WTC11 (cell line): ENCODE measurements around the gene CDH12. TPM values are rescaled to one million over a fixed set of nuclear protein-coding genes. Genes with fewer than 3 reads are reported as not detected.
"Not testable (repeated sequence)": the region's sequence is repeated elsewhere in the genome, so short reads cannot be mapped to it uniquely, and the experiment has no call there.

ENCODE experiments used
- ATAC-seq: fragments of 200-7000 bp; cut with Tn5 transposase; 2 replicates; pipeline ENCODE4 v1.10.0; 2021; ENCODE audit warnings: mild to moderate bottlenecking, moderate library complexity
- CTCF ChIA-PET: fragments of 300-600 bp; sonication (Branson Sonifier 250); formaldehyde crosslinking; loops from one replicate; lab custom pipeline; 2021; ENCODE audit warnings: antibody characterized with exemption; lab: Charles Lee
- POLR2A ChIA-PET: fragments of 350-600 bp; sonication (Branson Sonifier 250); formaldehyde crosslinking; loops from one replicate; lab custom pipeline; 2021; ENCODE audit warnings: antibody characterized with exemption; lab: Charles Lee
- DNase-seq: peaks from one replicate; pipeline ENCODE4 v3.0.0; 2021; ENCODE audit warnings: low spot score
- H3K27ac Mint-ChIP-seq: 2 replicates; pipeline ENCODE4 v1.8.0; 2021; ENCODE audit warnings: mixed read lengths
- H3K27me3 Mint-ChIP-seq: 2 replicates; pipeline ENCODE4 v1.8.0; 2021; ENCODE audit warnings: low read depth, mild to moderate bottlenecking, moderate library complexity, mixed read lengths
- H3K36me3 Mint-ChIP-seq: 2 replicates; pipeline ENCODE4 v1.8.0; 2021; ENCODE audit warnings: mixed read lengths
- H3K4me1 Mint-ChIP-seq: 2 replicates; pipeline ENCODE4 v1.8.0; 2022; ENCODE audit warnings: mixed read lengths
- H3K4me3 Mint-ChIP-seq: 2 replicates; pipeline ENCODE4 v1.8.0; 2021; ENCODE audit warnings: mild to moderate bottlenecking, moderate library complexity, mixed read lengths
- H3K9me3 Mint-ChIP-seq: 2 replicates; pipeline ENCODE4 v1.8.0; 2021; ENCODE audit warnings: mixed read lengths
- ESRRA ChIP-seq: sonication (generic); formaldehyde crosslinking; IDR thresholded peaks from 2 replicates; pipeline ENCODE4 v1.8.1; 2022; ENCODE audit warnings: mild to moderate bottlenecking, missing genetic modification reagents, borderline replicate concordance
- FOXJ3 ChIP-seq: sonication (generic); formaldehyde crosslinking; IDR thresholded peaks from 2 replicates; pipeline ENCODE4 v1.9.0; 2021; ENCODE audit warnings: missing genetic modification reagents, mild to moderate bottlenecking, borderline replicate concordance
- GRHL2 ChIP-seq: fragments of 250-450 bp; sonication (Bioruptor Pico); IDR thresholded peaks from 2 replicates; pipeline ENCODE4 v1.8.0; 2022; ENCODE audit warnings: mild to moderate bottlenecking, moderate library complexity; ENCODE audit not compliant: insufficient replicate concordance, severe bottlenecking
- GTF2I ChIP-seq: fragments of 250-450 bp; sonication (Bioruptor Pico); conservative IDR thresholded peaks from 2 replicates; pipeline ENCODE4 v1.4.0; 2021; ENCODE audit warnings: mild to moderate bottlenecking
- IRF2 ChIP-seq: sonication (generic); formaldehyde crosslinking; IDR thresholded peaks from 2 replicates; pipeline ENCODE4 v1.8.0; 2022; ENCODE audit warnings: low read depth, missing genetic modification reagents, borderline replicate concordance
- KAT7 ChIP-seq: sonication (generic); formaldehyde crosslinking; IDR thresholded peaks from 2 replicates; pipeline ENCODE4 v1.8.1; 2023; ENCODE audit warnings: missing genetic modification reagents, mild to moderate bottlenecking, borderline replicate concordance
- OVOL2 ChIP-seq: fragments of 250-450 bp; sonication (Bioruptor Pico); IDR thresholded peaks from 2 replicates; pipeline ENCODE4 v1.9.0; 2021; ENCODE audit warnings: mild to moderate bottlenecking, borderline replicate concordance
- RELA ChIP-seq: sonication (generic); formaldehyde crosslinking; IDR thresholded peaks from 2 replicates; pipeline ENCODE4 v1.8.1; 2022; ENCODE audit warnings: missing genetic modification reagents, mild to moderate bottlenecking, borderline replicate concordance
- ZNF121 ChIP-seq: sonication (generic); formaldehyde crosslinking; IDR thresholded peaks from 2 replicates; pipeline ENCODE4 v1.8.0; 2023; ENCODE audit warnings: missing genetic modification reagents
- ZNF232 ChIP-seq: sonication (generic); formaldehyde crosslinking; IDR thresholded peaks from 2 replicates; pipeline ENCODE4 v1.8.0; 2022; ENCODE audit warnings: mild to moderate bottlenecking, missing genetic modification reagents
- ZNF396 ChIP-seq: fragments of 250-450 bp; sonication (Bioruptor Pico); IDR thresholded peaks from 2 replicates; pipeline ENCODE4 v1.8.0; 2021; ENCODE audit warnings: mild to moderate bottlenecking, moderate library complexity, borderline replicate concordance
- total RNA-seq: library from RNA; stranded (reverse); gene quantifications from 3 replicates; pipeline ENCODE4 v1.2.3, GENCODE V29; 2021
- TF ChIP-seq, protein P1 (sequence below): fragments of 250-450 bp; sonication (Bioruptor Pico); IDR thresholded peaks from 2 replicates; pipeline ENCODE4 v1.9.0; 2021; ENCODE audit warnings: mild to moderate bottlenecking, borderline replicate concordance
- TF ChIP-seq, protein P2 (sequence below): sonication (generic); formaldehyde crosslinking; IDR thresholded peaks from 2 replicates; pipeline ENCODE4 v1.8.1; 2023; ENCODE audit warnings: mild to moderate bottlenecking, missing genetic modification reagents, moderate library complexity
- TF ChIP-seq, protein P3 (sequence below): fragments of 250-450 bp; sonication (Bioruptor Pico); IDR thresholded peaks from 2 replicates; pipeline ENCODE4 v1.9.0; 2021; ENCODE audit warnings: moderate library complexity, mild to moderate bottlenecking, inconsistent platforms, borderline replicate concordance
- TF ChIP-seq, protein P4 (sequence below): sonication (generic); formaldehyde crosslinking; conservative IDR thresholded peaks from 2 replicates; pipeline ENCODE4 v1.8.1; 2023; ENCODE audit warnings: mild to moderate bottlenecking, low read depth, missing genetic modification reagents, moderate library complexity
- TF ChIP-seq, protein P5 (sequence below): sonication (generic); formaldehyde crosslinking; IDR thresholded peaks from 2 replicates; pipeline ENCODE4 v1.8.1; 2023; ENCODE audit warnings: mild to moderate bottlenecking, missing genetic modification reagents
- TF ChIP-seq, protein P6 (sequence below): sonication (generic); formaldehyde crosslinking; IDR thresholded peaks from 2 replicates; pipeline ENCODE4 v1.8.1; 2023; ENCODE audit warnings: mild to moderate bottlenecking, moderate library complexity, missing genetic modification reagents
- TF ChIP-seq, protein P7 (sequence below): sonication (generic); formaldehyde crosslinking; conservative IDR thresholded peaks from 2 replicates; pipeline ENCODE4 v1.8.1; 2022; ENCODE audit warnings: mild to moderate bottlenecking, missing genetic modification reagents
- TF ChIP-seq, protein P8 (sequence below): sonication (generic); formaldehyde crosslinking; IDR thresholded peaks from 2 replicates; pipeline ENCODE4 v1.8.0; 2022; ENCODE audit warnings: mild to moderate bottlenecking, missing genetic modification reagents

Gene CDH12
- total RNA-seq, 1 experiment from 2014 or later: not detected

DNA sequence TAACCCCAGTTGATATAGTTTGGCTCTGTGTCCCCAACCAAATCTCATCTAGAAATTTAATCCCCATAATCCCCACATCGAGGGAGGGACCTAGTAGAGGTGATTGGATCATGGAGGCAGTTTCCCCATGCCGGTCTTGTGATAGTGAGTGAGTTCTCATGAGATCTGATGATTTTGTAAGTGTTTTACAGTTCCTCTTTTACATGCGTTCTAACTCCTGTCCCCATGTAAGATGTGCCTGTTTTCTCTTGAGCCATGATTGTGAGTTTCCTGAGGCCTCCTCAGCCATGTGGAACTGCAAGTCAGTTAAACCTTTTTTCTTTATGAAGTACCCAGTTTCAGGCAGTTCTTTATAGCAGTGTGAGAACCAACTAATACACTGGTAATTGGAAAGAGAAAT lies 73.6 kb downstream of the CDH12 start (continued):
- TF ChIP-seq, protein P1, sequence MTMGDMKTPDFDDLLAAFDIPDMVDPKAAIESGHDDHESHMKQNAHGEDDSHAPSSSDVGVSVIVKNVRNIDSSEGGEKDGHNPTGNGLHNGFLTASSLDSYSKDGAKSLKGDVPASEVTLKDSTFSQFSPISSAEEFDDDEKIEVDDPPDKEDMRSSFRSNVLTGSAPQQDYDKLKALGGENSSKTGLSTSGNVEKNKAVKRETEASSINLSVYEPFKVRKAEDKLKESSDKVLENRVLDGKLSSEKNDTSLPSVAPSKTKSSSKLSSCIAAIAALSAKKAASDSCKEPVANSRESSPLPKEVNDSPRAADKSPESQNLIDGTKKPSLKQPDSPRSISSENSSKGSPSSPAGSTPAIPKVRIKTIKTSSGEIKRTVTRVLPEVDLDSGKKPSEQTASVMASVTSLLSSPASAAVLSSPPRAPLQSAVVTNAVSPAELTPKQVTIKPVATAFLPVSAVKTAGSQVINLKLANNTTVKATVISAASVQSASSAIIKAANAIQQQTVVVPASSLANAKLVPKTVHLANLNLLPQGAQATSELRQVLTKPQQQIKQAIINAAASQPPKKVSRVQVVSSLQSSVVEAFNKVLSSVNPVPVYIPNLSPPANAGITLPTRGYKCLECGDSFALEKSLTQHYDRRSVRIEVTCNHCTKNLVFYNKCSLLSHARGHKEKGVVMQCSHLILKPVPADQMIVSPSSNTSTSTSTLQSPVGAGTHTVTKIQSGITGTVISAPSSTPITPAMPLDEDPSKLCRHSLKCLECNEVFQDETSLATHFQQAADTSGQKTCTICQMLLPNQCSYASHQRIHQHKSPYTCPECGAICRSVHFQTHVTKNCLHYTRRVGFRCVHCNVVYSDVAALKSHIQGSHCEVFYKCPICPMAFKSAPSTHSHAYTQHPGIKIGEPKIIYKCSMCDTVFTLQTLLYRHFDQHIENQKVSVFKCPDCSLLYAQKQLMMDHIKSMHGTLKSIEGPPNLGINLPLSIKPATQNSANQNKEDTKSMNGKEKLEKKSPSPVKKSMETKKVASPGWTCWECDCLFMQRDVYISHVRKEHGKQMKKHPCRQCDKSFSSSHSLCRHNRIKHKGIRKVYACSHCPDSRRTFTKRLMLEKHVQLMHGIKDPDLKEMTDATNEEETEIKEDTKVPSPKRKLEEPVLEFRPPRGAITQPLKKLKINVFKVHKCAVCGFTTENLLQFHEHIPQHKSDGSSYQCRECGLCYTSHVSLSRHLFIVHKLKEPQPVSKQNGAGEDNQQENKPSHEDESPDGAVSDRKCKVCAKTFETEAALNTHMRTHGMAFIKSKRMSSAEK (CRISPR knock-in tag): no peak
- TF ChIP-seq OVOL2 (CRISPR knock-in tag): no peak
- TF ChIP-seq, protein P2, sequence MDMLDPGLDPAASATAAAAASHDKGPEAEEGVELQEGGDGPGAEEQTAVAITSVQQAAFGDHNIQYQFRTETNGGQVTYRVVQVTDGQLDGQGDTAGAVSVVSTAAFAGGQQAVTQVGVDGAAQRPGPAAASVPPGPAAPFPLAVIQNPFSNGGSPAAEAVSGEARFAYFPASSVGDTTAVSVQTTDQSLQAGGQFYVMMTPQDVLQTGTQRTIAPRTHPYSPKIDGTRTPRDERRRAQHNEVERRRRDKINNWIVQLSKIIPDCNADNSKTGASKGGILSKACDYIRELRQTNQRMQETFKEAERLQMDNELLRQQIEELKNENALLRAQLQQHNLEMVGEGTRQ (CRISPR knock-in tag): no peak
- TF ChIP-seq, protein P3, sequence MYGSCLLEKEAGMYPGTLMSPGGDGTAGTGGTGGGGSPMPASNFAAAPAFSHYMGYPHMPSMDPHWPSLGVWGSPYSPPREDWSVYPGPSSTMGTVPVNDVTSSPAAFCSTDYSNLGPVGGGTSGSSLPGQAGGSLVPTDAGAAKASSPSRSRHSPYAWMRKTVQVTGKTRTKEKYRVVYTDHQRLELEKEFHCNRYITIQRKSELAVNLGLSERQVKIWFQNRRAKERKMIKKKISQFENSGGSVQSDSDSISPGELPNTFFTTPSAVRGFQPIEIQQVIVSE (CRISPR knock-in tag): no peak
- TF ChIP-seq FOXJ3 (CRISPR knock-in tag): no peak
- TF ChIP-seq KAT7 (CRISPR knock-in tag): no peak
- no peak for TF ChIP-seq GRHL2 (CRISPR knock-in tag)

DNA sequence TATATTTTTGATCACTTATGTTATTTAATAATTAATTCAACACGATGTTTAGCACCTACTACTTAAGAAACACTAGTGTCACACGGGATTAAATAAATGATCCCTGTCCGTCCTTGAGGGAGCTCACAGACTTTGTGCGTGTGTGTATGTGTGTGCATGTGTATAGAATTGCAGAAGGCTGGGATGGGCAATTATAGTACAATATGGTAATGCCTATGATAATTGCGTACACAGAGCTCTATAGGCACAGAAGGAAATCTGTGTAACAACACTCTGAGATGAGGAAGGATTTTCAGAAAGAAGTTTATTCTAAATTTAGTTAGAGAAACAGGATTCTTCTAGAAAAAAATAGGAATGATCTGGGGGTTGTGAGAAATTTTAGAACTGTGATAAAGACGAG lies 76.9 kb downstream of the CDH12 start:
- Mint-ChIP-seq H3K27ac (no peak overlapping the region), H3K36me3 (no peaks in the 10 kb centered on the region), H3K27me3 (no peaks in the 10 kb centered on the region), H3K4me1 (no peaks in the 10 kb centered on the region), H3K4me3 (no peak overlapping the region), H3K9me3 (peaks cover 11% of the 10 kb centered on the region)
- DNase-seq (no peak), ATAC-seq (no peak)
- POLR2A ChIA-PET: no interaction called here
- CTCF ChIA-PET: no interaction called here
- TF ChIP-seq, protein P4, sequence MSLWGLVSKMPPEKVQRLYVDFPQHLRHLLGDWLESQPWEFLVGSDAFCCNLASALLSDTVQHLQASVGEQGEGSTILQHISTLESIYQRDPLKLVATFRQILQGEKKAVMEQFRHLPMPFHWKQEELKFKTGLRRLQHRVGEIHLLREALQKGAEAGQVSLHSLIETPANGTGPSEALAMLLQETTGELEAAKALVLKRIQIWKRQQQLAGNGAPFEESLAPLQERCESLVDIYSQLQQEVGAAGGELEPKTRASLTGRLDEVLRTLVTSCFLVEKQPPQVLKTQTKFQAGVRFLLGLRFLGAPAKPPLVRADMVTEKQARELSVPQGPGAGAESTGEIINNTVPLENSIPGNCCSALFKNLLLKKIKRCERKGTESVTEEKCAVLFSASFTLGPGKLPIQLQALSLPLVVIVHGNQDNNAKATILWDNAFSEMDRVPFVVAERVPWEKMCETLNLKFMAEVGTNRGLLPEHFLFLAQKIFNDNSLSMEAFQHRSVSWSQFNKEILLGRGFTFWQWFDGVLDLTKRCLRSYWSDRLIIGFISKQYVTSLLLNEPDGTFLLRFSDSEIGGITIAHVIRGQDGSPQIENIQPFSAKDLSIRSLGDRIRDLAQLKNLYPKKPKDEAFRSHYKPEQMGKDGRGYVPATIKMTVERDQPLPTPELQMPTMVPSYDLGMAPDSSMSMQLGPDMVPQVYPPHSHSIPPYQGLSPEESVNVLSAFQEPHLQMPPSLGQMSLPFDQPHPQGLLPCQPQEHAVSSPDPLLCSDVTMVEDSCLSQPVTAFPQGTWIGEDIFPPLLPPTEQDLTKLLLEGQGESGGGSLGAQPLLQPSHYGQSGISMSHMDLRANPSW (CRISPR knock-in tag): no peak
- TF ChIP-seq, protein P5, sequence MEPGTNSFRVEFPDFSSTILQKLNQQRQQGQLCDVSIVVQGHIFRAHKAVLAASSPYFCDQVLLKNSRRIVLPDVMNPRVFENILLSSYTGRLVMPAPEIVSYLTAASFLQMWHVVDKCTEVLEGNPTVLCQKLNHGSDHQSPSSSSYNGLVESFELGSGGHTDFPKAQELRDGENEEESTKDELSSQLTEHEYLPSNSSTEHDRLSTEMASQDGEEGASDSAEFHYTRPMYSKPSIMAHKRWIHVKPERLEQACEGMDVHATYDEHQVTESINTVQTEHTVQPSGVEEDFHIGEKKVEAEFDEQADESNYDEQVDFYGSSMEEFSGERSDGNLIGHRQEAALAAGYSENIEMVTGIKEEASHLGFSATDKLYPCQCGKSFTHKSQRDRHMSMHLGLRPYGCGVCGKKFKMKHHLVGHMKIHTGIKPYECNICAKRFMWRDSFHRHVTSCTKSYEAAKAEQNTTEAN (CRISPR knock-in tag): no peak
- no peak for TF ChIP-seq ZNF396 (CRISPR knock-in tag)
- TF ChIP-seq IRF2 (CRISPR knock-in tag): no peak
- TF ChIP-seq, protein P6, sequence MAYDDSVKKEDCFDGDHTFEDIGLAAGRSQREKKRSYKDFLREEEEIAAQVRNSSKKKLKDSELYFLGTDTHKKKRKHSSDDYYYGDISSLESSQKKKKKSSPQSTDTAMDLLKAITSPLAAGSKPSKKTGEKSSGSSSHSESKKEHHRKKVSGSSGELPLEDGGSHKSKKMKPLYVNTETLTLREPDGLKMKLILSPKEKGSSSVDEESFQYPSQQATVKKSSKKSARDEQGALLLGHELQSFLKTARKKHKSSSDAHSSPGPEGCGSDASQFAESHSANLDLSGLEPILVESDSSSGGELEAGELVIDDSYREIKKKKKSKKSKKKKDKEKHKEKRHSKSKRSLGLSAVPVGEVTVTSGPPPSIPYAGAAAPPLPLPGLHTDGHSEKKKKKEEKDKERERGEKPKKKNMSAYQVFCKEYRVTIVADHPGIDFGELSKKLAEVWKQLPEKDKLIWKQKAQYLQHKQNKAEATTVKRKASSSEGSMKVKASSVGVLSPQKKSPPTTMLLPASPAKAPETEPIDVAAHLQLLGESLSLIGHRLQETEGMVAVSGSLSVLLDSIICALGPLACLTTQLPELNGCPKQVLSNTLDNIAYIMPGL (CRISPR knock-in tag): no peak
- TF ChIP-seq RELA (CRISPR knock-in tag): no peak
- TF ChIP-seq ZNF121: no peak
- TF ChIP-seq GTF2I (CRISPR knock-in tag): no peak
- TF ChIP-seq ESRRA: no peak
- no peak for TF ChIP-seq ZNF232 (CRISPR knock-in tag)
- TF ChIP-seq, protein P7, sequence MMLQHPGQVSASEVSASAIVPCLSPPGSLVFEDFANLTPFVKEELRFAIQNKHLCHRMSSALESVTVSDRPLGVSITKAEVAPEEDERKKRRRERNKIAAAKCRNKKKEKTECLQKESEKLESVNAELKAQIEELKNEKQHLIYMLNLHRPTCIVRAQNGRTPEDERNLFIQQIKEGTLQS: no peak
- TF ChIP-seq, protein P8, sequence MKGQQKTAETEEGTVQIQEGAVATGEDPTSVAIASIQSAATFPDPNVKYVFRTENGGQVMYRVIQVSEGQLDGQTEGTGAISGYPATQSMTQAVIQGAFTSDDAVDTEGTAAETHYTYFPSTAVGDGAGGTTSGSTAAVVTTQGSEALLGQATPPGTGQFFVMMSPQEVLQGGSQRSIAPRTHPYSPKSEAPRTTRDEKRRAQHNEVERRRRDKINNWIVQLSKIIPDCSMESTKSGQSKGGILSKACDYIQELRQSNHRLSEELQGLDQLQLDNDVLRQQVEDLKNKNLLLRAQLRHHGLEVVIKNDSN (CRISPR knock-in tag): no peak

DNA sequence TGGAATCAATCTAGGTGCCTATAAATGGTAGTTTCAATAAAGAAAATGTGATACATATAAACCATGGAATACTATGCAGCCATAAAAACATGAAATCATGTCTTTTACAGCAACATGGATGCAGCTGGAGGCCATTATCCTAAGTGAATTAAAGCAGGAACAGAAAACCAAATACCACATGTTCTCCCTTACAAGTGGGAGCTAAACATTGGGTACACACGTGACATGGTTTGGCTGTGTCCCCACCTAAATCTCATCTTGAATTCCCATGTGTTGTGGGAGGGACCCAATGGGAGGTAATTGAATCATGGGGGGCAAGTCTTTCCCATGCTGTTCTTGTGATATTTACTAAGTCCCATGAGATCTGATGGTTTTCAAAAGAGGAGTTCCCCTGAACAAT lies 78.9 kb downstream of the CDH12 start:
- H3K9me3 Mint-ChIP-seq: peaks cover 11% of the 10 kb centered on the region
- H3K27me3 Mint-ChIP-seq, H3K4me3 Mint-ChIP-seq, H3K27ac Mint-ChIP-seq, H3K4me1 Mint-ChIP-seq, DNase-seq, H3K36me3 Mint-ChIP-seq, POLR2A ChIA-PET, CTCF ChIA-PET, ATAC-seq: not testable (repeated sequence)
